RKO (cell line): ENCODE results near the gene BRD2.
"Not testable (repeated sequence)": the region's sequence is repeated elsewhere in the genome, so short reads cannot be mapped to it uniquely, and the experiment has no call there.

ENCODE experiments used
- DNase-seq: peaks from one replicate; pipeline ENCODE4 v3.0.0-alpha.2; 2016; ENCODE audit warnings: low spot score

The BRD2 gene

GRCh38 chr6:32968093-32968866, at the start of gene BRD2:
Gene BRD2 (plus strand): TSS chr6:32968594. CDS start chr6:32972899, 4,305 bp downstream.
- peak; percentile 94 for DNase-seq

- no peak for DNase-seq
Measured at GRCh38 chr6:32920715-32921114, 47.7 kb upstream of the BRD2 start.

DNA sequence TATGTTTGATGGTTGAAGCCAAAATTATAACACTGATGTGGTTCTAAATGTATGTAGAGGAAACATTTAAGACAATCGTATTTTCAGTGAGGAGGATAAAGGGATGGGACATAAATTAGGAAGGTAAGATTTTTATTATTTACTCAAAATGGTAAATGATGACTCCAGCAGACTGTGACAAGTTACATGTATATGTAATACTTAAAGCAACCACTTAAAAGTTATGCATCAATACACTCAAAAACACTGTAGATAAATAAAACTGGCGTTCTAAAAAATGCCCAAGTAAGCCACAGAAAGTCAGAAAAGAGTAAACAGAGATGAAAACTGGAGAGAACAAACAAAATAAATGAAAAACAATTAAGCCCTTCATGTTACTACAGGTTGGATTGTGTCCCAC, 46.3 kb upstream of the BRD2 start:
- DNase-seq: no peak

DNA sequence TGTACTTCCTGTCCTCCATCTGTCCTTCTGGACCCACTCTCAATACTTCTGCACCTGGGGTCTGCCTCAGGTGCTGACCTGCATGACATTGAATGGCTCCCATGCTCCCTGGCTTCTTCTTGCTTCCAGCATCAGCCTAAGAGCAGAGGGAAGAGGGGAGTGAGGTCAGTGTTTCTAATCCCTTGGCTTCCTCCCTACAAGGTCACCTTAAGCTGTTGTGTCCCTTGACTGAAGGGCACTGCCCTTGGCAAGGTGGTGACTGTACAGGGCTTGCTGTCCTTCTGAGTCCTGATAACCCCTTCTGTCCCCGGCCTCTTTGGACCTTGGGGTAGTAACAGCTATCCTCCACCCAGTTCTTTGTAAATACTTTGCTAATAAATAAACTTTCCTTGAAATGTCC, 37.2 kb upstream of the BRD2 start:
- no peak for DNase-seq

DNA sequence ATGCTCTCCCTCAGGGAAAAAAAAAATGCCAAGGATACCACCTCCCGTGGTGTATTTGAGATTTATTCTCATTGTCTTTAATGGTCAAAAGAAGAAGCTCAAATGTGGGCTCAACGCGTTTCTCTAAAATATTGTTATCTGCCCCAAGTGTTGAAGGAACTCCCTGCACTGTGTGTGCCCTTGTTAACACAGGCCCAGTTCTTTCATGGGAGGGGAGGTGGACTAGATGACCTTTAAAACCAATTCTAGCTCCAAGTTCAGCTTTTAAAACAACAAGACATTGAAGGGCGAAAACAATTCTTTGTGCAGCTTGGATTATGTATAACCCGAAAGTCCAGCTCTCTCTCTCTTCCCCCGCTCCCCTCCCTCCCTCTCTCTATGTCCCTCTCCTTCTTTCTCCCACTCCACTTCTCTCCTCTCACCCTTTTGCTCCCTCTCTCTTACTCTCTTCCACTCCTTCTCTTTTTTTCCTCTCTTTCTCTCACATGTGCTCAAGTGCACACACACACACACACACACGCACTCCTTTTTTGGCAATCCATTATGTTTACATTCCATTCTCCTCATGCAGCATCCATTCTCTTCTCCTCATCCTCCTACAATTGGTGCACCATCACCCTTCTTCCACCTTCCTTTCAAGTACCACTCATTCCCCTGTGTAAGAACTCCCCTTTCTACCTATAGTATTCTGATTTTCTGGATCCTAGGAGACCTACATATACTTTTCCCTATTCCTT, 36.1 kb upstream of the BRD2 start:
- no peak for DNase-seq

DNA sequence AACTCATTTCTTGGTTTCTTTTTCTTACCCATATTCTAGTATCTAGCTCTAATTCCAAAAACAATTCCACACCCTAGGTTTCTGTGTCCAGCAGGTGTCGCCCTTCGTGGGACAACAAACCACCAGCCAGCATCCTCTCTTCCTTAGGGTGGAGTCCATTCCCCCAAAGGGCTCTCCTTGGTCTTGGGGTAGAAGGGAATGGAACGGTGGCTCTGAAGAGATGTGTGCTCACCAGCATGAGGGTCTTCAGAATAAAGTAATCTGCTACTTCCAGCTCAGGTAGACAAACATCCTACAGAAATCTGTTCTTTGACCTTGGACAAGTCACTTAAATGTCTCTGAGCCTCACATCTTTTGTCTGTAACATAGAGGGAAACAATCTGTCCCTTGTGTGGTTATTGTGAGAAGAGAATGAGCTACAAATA, 34.7 kb upstream of the BRD2 start:
- peak; percentile 65 for DNase-seq

GRCh38 chr6:32935551-32936238, 32.7 kb upstream of the BRD2 start:
- no peak for DNase-seq

DNA sequence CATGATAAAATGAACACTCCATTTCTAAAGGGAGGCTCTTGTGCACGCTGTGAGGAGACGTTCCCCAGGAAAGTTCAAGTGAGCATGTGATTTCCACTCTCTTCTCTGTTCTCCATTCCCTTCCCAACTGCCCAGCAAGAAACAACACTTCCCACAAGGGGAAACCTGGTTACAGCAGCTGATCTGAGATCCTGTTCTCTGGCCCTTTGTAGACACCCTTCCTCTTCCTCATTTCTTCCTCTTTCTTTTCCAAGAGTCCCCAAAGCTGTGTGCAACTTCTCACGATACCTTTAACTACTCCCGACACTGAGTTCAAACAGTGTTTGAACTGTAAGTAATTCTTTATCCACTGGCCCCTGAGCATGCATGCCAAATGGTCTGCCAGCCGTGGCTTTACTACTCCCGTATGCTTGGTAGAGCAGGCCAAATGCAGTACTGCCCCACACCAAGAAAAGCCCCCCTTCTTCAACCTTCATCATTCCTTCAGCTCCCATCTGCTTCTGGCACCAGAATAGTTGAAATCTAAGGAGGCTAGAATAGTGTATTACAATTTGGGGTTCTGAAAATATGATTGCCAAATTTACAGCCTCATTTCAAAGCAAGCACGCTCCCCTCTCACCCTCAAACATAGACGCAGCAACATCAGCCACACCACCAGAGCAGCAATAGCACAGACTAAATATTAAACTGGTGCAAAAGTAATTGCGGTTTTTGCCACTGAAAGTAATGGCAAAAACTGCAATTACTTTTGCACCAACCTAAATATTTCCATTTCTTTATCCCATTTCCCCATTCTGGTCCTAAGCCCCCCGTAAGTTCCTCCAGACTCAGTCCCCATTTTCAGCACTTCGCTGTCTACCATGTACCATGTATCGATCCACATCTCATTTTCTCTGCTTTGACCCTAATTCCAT, 31.9 kb upstream of the BRD2 start:
- DNase-seq: no peak

DNA sequence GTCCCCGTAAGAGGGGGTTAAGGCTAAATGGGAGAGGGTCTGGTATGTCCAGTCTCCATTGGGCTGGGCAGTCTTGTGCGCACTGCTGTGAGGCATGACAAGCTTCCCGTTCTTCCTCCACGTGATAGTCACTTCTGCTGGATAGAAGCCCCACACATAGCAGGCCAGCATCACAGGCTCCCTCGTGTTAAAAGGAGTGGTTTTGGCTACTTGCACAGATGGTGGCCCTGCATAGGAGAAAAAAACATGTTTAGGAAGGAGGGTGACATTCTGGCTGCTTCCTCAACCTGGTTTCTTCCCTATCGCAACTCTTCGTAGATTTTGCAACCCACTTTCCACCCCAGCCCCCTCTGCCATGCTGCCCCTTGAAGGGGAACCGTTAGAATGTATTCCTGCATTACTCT, 31.2 kb upstream of the BRD2 start:
- no peak for DNase-seq

DNA sequence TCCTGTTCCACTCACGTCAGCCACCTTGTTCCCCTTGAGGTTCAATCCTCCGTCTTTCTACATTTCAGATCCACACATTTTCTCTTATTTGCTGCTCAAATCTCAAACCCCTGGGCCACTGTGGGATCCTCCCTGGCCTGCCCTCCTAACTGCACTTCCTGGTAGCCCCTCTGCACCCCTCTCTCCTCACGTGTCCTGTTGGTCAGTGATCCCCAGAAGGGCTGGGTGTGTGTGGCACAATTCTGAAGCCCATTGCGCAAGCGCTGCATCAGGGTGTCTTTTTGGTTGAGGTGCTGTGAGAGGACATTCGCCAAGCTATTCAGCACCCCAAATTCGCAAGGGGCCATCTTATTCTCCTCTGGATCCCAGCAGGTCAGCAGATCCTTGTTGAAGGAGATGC, 29.9 kb upstream of the BRD2 start:
- no peak for DNase-seq

GRCh38 chr6:32940656-32941213, 27.7 kb upstream of the BRD2 start, which contains the start of gene HLA-DMB:
Gene HLA-DMB (minus strand): TSS chr6:32941028. CDS start chr6:32940807, 221 bp downstream.
- DNase-seq: peak; percentile 67

DNA sequence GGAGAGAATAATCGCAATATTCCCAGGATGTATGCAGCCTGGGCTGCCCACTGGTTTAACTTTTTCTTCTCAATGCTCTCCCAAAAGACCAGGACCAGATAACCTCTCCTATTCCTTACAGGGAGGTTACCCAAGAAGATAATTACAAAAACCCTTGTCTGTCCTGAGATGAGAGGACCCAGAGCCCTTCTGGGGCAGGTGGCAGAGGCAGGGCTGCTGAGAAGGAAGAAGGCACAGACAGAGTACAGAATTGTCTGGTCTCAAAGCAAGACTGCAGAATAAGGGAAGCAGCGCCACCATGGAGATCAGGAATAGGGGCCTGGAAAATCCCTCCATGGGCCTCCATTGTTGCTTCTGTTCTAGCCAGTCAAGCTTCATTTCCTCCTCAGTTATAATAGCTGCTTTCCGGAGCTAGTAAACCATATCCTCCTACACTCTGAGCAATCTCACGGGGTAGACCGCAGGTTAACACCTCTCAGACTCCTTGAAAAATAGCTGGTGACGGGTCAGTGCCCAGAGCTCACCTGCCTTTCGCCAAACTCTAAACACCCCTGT, 27.1 kb upstream of the BRD2 start:
- DNase-seq: no peak

DNA sequence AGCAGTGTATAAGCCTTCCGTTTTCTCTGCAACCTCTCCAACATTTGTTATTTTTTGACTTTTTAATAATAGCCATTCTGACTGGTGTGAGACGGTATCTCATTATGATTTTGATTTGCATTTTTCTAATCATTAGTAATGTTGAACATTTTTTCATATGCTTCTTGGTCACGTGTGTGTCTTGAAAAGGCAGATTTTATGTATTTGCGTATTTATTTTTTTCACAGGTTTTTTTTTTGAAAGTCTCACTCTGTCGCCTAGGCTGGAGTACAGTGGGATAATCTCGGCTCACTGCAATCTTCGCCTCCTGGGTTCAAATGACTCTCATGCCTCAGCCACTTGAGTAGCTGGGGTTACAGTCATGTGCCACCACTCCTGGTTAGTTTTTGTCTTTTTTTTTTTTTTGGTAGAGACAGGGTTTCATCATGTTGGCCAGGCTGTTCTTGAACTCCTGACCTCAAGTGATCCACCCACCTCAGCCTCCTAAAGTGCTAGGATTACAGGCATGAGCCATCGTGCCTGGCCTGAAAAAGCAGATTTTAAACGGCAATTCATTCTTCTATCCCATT, 25.8 kb upstream of the BRD2 start:
- not testable (repeated sequence) for DNase-seq

DNA sequence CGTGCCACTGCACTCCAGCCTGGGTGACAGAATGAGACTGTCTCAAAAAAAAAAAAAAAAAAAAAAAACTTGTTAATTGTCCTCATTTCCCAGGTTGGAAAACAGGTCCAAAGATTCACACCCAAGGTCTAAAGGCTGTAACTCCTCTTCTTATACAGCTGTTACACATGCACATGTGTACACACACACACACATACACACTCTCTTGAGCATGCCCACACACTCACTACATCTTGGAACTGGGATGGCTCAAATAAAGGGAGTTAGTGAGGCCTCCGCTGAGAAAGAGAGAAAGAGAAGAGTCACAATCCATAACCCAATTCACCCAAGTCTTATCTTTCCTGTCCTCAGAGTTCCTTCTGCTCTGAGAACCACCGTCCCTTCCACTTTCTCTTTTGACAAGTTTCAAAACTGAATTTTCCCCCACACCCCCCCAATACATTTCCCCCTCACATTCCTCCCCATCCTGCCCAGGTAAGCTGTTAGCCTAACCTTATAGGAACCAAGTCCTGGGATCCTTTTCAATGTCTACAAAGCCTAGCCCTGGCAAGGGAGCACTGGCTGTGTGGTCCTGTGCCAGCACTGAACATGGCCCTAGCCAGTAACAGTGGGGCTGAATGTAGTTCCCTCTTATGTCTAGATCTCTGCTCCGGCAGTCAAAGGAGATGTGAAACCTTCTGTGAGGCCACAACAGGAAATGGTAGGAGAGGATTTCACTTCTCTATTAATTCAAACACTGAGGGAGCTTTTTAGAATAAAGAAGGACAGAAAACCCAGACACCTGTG, 24.3 kb upstream of the BRD2 start:
- DNase-seq: no peak

DNA sequence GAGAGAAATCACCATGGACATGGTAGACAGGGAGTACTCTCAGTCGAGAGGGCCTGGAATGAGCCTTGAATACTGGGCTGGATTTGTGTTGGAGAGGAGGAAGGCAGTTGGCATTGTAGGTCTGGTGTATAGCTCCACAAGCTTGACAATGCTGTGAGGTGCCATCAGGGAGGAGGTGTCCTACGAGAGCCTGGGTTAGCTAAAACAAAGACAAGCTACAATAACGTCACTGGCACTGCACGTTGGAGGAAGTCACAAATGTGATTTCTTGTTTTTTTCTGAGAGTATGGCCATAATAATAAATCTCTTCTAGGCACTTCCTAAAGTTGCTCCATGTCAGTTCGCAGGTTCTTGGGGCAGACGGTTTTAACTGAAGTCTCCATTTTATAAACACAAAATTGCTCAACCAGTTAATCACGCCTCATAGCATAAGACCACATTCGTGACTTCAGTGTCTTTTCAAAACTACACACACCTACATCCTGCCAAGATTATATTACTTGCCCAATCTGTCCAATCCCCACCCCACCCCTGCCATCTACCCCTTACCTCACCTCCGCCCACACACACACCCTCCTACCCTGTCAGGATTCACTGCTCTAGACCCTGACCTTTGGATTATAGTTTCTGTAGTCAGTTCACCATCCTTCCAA, 23.2 kb upstream of the BRD2 start:
- DNase-seq: no peak

DNA sequence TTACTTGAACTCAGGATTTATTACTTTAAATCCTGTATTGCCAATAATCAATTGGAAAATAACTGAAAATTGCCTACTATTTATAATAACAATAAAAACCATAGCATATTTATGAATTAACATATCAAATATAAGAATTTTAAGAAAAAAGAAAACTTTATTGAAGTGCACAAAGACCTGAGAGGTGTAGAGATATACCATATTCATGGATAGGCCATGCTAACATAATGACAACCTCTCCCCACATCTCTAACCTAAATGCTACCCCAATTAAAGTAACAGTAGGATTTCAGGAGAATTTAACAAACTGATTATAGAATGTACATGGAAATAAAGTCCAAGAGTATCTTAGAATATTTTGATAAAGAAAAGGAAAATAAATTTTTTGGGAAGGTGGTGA, 22.4 kb upstream of the BRD2 start:
- no peak for DNase-seq

- no peak for DNase-seq
Measured at GRCh38 chr6:32946893-32947292, 21.5 kb upstream of the BRD2 start.

DNA sequence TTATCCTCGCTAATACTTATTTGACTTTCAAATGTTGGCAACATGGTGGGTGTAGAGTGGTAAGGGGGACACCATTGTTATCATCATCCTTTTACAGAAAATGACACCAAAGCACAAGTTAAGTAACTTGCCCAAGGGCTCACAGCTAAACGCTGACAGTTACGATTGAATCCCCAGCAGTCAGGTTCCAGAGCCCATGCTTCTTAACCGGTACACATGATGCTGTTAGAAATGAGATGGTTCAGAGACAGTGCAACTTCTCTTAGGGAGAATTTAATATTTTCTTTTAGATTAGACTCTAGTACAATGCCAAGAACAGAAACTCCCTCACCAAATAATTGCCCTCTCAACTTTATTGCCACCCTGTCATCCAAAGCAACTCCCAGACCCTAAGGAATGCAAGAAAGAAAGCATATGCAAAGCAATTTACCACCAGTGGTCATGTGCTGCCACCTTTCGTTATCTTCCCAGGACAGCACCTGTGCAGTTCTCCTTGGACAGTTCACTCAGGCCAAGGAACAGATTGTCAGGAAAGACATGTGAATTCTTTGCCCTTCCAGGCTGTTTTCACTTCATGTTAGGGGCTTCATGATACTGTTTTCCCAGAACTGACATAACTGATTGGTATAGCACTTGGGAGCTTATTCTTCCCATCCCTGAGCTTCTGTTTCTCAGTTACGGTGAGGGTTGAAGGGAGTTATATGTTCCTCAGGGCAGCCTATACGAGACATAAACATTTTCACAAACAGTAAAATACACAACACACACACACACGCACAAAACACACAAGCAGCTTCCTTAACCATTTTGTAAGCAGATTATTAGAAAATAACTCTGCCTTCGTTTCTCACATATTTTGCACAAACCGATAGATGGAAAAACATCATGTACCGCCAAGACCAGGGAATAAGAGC, 20.6 kb upstream of the BRD2 start:
- peak; percentile 46 for DNase-seq
